GM10266 (cell line): Measurements from ENCODE around the gene XPR1.

ENCODE experiments used
- DNase-seq: peaks from one replicate; pipeline ENCODE4 v3.0.0; 2012; ENCODE audit errors: extremely low spot score
- TF ChIP-seq, protein P1 (sequence below): IDR thresholded peaks from 2 replicates; pipeline ENCODE4 v1.5.1; 2012; ENCODE audit warnings: mild to moderate bottlenecking, low read depth; ENCODE audit not compliant: control insufficient read depth, insufficient read depth; ENCODE audit errors: missing control alignments

The XPR1 gene

DNA sequence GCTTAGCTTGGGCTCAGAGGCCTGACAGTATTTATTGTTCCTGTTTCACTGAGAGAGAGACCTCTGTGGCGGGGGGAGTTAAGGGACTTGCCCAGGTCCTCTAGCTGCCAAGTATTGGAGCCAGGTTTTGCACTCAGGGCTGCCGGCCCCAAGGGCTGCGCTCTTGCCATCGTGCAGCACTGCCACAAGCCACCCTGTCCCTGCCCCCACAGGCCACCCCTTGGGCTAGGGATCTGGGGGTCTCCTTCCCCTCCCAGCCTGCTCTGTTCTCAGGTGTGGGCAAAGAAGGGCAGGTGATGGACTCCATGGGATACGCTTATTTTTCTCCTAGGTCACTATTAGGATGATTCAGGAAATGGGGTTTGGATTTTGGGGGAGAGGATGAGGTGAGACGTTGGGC, 289.6 kb downstream of the XPR1 start:
- TF ChIP-seq, protein P1, sequence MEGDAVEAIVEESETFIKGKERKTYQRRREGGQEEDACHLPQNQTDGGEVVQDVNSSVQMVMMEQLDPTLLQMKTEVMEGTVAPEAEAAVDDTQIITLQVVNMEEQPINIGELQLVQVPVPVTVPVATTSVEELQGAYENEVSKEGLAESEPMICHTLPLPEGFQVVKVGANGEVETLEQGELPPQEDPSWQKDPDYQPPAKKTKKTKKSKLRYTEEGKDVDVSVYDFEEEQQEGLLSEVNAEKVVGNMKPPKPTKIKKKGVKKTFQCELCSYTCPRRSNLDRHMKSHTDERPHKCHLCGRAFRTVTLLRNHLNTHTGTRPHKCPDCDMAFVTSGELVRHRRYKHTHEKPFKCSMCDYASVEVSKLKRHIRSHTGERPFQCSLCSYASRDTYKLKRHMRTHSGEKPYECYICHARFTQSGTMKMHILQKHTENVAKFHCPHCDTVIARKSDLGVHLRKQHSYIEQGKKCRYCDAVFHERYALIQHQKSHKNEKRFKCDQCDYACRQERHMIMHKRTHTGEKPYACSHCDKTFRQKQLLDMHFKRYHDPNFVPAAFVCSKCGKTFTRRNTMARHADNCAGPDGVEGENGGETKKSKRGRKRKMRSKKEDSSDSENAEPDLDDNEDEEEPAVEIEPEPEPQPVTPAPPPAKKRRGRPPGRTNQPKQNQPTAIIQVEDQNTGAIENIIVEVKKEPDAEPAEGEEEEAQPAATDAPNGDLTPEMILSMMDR = no peak
- DNase-seq = no peak

- TF ChIP-seq, protein P1 = no peak
- DNase-seq = no peak
These were observed 290.2 kb downstream of the XPR1 start for GRCh38 chr1:180921891-180922630.

GRCh38 chr1:180922631-180923015, 290.8 kb downstream of the XPR1 start:
- TF ChIP-seq, protein P1 = no peak
- DNase-seq = no peak

- TF ChIP-seq, protein P1 = no peak
- no peak for DNase-seq
These were observed 291.4 kb downstream of the XPR1 start for GRCh38 chr1:180923021-180923841.

GRCh38 chr1:180923887-180924286, 292.1 kb downstream of the XPR1 start:
- no peak for DNase-seq
- TF ChIP-seq, protein P1 = no peak

DNA sequence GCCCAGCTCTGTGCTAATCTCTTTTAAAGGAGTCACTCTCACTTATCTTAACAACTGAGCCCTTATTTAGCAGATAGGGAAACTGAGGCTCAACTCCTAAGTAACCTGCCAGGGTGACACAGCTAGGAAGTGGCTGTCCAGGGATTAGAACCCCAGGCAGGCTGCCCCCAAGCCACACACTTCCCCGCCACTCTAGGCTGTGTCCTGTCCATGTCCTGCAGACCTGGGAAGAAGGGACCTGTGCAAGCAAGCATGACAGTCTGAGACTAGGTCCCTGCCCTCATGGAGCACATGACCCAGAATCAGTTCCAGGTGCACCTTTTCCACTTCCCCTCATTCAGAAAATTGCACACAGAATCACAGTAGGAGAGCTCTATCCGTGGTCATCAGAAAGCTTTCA, 293.1 kb downstream of the XPR1 start:
- DNase-seq = no peak
- TF ChIP-seq, protein P1 = no peak
